Epithelial cell of proximal tubule (primary cell): Measurements from ENCODE around the gene PDZRN4. TPM values are rescaled to one million over a fixed set of nuclear protein-coding genes. Genes with fewer than 3 reads are reported as not detected.
"Not testable (repeated sequence)": the region's sequence is repeated elsewhere in the genome, so short reads cannot be mapped to it uniquely, and the experiment has no call there.

Source experiments
- DNase-seq: peaks from one replicate; pipeline ENCODE4 v3.0.0-alpha.2; 2011; ENCODE audit warnings: low read depth
- H3K4me3 ChIP-seq: 2 replicates; pipeline ENCODE4 v1.5.1; 2011; ENCODE audit warnings: low read depth, mild to moderate bottlenecking, low read length
- CTCF ChIP-seq: conservative IDR thresholded peaks from 2 replicates; pipeline ENCODE4 v1.5.1; 2012; ENCODE audit warnings: low read depth, mild to moderate bottlenecking, low read length
- total RNA-seq: library from RNA; depleted of rRNA; stranded (reverse); fragments of >200 nt; gene quantifications from 2 replicates; pipeline ENCODE4 v1.2.3, GENCODE V29; 2015

PDZRN4 gene
- total RNA-seq, 1 donor from 2014 or later = not detected

- TF ChIP-seq CTCF = no peak
- no peak overlapping the region for H3K4me3 ChIP-seq
- DNase-seq = no peak
Measured at GRCh38 chr12:41531147-41531829, 343.2 kb downstream of the PDZRN4 start.

- TF ChIP-seq CTCF = no peak
- no peak overlapping the region for H3K4me3 ChIP-seq
- no peak for DNase-seq
Measured at GRCh38 chr12:41532072-41532471, 344.0 kb downstream of the PDZRN4 start.

DNA sequence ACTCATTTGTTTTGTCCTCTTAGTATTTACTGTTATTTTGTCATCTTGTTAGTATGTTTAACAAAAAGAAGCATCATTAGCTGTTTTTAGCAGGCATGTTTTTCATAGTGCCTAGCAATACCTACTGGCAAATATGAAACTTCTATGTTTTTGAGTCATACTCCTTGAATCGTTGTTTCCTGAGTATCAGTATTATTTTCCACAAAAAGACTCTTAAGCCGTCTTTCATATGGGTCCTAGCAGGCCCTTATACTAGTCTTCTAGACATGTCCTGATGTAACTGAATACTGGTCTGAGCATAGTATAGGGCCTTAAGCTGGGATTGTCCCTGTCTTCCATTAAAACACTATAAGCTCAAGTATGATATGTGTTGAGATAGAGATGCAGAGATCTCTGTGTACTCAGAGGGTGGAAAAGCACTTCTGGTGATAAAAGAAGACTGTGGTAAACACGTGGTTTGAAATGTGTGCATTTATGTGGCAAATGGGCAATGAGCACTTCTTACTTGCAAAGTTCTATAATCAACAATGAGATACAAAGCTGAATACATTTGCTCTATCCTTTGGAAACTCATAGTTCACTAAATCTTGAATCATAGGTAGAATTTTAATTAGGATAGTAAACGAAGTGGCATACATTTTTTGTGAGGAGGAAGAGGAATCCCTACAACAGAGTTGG, 348.8 kb downstream of the PDZRN4 start:
- no peak for TF ChIP-seq CTCF
- H3K4me3 ChIP-seq = no peak overlapping the region
- DNase-seq = no peak

DNA sequence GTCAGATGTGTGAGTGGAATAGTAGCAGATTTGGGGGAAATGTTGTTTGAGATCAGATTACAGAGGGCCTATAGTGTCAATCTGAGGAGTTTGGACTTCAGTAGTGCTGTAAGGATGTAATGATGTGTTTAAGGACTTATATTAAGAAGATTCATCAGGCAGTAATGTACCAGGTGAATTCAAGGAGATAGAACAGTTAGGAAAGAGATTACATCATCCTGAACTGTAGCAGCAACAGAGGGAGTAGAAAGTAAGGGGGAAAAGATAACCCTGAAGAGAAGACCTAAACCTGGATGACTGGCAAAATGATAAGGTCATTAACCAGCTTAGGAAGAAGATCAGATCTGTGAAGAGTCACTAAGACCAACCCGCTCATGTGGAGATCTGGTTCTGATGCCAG, 349.4 kb downstream of the PDZRN4 start:
- no peak for TF ChIP-seq CTCF
- no peak for DNase-seq
- no peak overlapping the region for H3K4me3 ChIP-seq

GRCh38 chr12:41545761-41546160, 357.6 kb downstream of the PDZRN4 start:
- TF ChIP-seq CTCF = no peak
- no peak for DNase-seq
- H3K4me3 ChIP-seq = no peak overlapping the region

DNA sequence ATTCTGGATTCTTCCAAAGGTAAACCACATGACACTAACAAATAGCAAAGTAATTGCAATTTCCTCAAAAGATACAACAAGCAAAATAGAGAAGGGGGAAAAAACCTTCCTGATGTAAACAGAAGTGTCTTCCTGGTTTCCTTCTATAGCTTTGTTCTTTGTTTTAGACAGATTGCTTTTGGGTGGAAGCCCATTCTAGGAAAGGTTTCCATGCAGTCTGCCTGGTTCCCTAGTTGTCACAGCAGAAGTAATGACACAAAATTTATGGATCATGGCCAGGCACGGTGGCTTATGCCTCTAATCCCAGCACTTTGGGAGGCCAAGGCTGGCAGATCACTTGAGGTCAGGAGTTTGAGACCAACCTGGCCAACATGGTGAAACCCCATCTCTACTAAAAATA, 359.0 kb downstream of the PDZRN4 start:
- not testable (repeated sequence) for H3K4me3 ChIP-seq, DNase-seq

DNA sequence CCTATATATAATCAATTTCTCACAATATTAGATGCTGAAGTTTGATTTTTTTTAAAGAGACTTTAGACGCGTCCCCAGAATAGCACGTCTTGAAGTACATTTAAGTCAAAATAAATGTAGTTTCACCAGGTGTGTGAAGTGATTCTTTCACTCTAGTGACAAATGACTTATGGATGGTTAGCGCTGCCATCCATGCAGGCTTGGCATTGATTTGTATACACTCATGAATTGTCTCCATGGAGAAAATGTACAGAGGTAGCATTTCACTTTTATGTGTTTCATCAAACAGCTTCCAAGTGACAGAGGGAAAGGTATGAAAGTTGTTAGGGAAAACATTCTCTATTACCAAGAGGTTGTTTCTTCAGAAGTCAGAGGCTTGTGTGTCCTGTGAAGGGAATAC, 360.8 kb downstream of the PDZRN4 start:
- no peak overlapping the region for H3K4me3 ChIP-seq
- TF ChIP-seq CTCF = no peak
- DNase-seq = no peak
